GM21717 (cell line): ENCODE data around the gene PDZRN3.

Experiments
- ATAC-seq: cut with Tn5 transposase; IDR thresholded peaks from one replicate; pipeline ENCODE4 v1.9.1; 2021; ENCODE audit warnings: mild to moderate bottlenecking, moderate library complexity; ENCODE audit not compliant: unreplicated experiment

PDZRN3 gene

DNA sequence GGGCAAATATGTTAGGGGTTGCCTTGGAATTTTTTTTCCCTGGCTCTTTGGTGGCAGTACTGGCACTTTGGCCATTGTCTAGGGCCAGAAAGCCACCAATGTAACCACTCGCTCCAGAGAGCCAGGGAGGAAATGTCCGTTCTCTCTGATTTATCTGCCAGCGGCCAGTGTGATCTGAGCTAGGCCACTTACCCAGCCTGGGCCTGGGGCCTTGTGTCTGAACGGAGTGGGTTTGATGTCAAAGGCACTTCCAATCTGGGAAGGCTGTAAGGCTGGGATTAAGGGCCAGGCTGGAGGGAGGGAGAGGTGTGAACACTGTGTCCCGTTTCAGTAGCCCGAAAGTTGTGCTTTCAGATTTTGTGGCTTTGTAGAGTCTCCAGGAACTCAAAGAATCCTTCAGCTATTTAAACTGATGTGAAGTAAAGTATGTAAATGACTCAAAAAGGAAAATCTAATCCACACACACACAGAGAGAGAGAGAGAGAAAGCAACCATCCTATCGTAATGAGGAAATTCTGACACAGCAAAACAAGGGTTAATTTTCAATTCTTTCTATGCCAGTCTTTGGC lies 271.0 kb downstream of the PDZRN3 start:
- ATAC-seq = no peak

DNA sequence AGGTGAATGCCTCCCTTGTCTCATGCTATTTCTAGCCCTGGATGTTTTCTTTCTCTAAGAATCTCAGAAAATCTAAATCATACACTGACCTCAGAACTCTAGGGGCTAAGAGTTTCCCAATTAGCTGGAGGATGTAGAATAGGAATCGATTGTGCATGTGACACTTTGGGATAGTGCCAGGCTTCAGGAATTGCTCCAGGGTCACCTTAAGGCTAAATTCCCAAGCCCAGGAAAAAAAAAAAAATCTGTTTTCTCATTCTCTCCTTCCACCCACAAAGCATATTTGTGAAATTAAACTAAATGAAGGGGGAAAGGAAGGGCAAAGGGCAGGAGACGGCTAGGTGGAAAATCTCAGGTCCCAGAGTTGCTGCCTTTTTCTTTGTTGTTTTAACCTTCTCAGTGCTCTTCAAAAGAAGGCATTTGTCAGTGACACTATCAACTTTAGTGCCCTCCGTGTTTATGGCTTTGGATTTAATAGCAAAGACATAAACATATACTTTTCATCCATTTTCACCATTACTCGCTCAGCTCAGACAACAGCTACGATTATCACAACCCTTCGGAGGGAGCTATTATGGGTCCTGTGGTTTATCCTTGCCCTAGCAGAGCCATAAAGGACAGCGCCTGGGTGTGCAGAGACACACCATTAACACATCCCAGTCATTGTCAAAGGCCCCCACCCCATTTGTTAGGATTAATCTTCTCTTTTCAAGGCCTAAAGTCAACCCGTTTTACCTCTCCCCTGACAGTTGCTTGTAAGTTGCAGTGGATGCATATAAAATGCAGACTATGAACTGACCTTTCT lies 271.7 kb downstream of the PDZRN3 start:
- ATAC-seq = no peak

DNA sequence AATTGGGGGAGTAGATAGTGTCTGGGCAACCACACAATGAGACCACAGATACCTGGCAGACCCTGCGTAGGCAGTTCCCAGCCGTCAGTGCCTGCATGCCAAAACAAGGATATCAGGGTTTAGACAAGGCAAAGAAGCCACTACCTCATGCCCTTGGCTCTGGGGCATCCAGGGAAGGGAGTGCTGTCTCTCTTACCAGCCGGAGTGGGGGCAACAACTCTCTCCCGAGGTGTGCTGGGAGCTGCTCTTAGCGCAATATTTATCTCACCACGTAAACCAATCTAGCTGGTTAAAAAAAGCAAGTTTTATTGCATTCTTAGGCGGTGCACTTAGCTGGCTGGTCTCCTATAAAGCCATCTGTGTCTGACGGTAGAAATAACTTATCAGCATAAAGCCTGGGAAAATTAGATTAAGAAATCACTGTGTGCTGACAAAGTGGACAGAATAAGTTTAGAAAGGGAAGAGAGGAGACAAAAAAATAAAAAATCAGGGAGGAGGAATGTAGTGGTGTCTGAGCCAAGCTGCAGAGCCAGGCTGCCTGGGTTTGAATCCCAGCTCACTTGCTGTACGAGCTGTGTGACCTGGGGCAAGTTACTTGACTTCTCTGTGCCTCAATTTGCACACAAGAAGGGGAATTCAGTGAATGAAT lies 273.2 kb downstream of the PDZRN3 start:
- ATAC-seq = no peak

DNA sequence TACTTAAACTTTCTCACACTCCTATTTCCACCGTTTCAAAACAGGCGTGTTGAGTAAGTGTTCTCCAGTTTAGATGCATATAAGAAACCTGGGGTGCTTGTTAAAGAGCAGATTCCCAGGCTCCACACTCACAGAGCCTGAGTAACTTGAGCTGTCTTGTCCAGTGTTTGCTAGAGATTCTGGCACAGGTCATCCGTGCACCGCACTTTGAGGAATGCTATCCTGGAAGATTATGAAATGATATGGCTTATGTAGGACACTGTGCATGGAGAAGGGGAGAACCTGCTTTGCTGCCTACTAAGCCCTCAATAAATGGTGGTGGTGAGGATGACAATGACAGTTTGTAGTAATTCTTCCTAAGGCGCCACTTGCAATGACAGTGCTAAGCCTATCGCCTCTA lies 273.7 kb downstream of the PDZRN3 start:
- ATAC-seq = no peak

DNA sequence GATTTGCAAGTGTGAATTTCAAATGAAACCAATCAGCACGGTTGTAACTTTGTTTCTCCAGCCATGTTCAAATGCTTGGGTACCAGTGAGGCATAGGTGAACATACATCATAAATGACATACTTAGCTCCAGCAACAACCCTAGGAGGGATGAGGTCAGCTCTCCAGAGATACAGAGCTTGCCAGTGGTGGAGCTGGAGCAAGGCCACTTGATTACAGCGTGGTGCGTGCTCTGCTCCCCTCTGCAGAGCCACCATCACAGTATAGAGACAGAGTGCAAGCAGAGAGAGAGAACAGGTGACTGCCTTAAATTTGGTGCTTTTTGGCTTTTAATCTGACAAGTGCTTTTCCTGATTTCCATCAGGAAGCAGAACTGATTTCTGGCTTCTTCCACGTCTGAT lies 275.1 kb downstream of the PDZRN3 start:
- no peak for ATAC-seq

DNA sequence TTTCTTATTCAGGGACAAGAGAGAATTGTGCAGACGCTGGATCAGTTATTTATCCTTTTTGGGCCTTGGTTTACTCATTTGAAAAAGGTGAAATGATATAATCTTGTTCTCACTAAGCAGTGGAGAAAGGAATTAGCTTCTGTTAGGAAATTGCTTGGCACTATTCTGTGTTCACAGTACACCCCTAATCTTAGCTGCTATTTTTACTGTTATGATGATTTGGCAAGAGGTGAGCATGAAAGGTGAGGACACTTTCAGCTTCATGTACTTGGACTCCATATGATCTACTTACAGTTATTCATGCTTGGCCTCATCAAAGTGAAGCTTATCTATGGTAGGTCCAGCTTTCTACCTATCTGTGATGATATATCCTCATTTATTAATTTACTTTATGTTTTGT lies 282.7 kb downstream of the PDZRN3 start:
- ATAC-seq = no peak

DNA sequence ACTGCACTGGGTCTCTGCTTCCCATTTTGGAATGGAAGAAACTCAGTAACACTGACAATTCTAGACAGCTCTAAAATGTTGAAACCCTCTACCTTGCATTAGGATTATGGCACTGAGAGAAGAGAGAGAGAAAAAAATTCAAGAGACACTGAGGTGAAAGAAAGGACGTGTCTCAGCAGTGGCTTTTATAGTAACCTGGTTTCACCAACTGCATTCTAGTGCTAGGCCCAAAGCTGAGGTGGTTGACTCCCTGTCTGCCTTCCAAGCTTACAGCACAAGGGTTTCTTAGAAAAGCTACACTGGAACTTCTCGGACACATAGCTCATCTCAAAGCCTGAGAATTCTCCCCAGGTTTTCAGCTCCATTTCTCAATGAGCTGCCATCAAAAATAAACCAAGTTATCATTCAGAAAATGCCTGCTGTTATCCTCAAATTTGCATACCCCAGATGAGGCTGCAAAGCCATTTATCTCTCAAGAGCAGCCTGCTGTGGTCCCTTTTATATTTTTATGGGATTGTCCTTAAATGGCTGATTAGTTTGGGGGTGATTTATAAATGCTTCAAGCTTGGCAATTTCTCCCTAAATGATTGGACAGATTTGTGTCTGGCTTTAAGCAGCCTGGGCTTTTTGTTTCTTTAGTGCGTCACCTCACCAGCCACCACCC lies 283.3 kb downstream of the PDZRN3 start:
- no peak for ATAC-seq

DNA sequence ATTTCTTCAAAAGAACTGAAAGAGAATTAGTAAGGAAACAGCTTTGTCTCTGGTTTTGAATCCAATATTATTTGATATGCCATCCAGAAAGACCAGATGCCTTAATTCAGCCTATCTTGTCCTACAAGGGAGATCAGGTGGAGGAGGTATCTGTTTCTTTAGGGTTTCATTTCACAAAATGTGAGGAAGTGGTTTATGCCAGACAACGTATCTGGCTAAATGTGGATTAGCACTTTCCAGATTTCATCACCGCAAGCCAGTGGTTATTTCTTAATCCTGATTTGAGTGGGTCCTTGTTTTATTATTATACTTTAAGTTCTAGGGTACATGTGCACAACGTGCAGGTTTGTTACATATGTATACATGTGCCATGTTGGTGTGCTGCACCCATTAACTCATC lies 292.2 kb downstream of the PDZRN3 start:
- no peak for ATAC-seq
